Retinal pigment epithelial cell (primary cell): ENCODE measurements around the gene PLIN4.

ENCODE experiments used
- DNase-seq: peaks from one replicate; pipeline ENCODE4 v3.0.0-alpha.2; 2010; ENCODE audit warnings: low read depth
- H3K4me3 ChIP-seq: 2 replicates; pipeline ENCODE4 v1.5.1; 2011; ENCODE audit warnings: mild to moderate bottlenecking, low read length, control low read depth, moderate library complexity
- CTCF ChIP-seq: conservative IDR thresholded peaks from 2 replicates; pipeline ENCODE4 v1.5.1; 2011; ENCODE audit warnings: low read depth, low read length, control low read depth, inconsistent platforms

PLIN4 gene

GRCh38 chr19:4552525-4552819 is 34.2 kb upstream of the PLIN4 start:
- no peak for TF ChIP-seq CTCF
- no peak overlapping the region for H3K4me3 ChIP-seq
- DNase-seq: no peak

- TF ChIP-seq CTCF: no peak
- no peak overlapping the region for H3K4me3 ChIP-seq
- DNase-seq: no peak
Measured at GRCh38 chr19:4550479-4551050, 32.3 kb upstream of the PLIN4 start.

- TF ChIP-seq CTCF: no peak
- no peak overlapping the region for H3K4me3 ChIP-seq
- no peak for DNase-seq
Measured at GRCh38 chr19:4550018-4550417, 31.7 kb upstream of the PLIN4 start.

- H3K4me3 ChIP-seq: no peak overlapping the region
- TF ChIP-seq CTCF: no peak
- no peak for DNase-seq
Measured at GRCh38 chr19:4548238-4548584, 29.9 kb upstream of the PLIN4 start.

GRCh38 chr19:4547303-4548237 is 29.3 kb upstream of the PLIN4 start:
- no peak overlapping the region for H3K4me3 ChIP-seq
- DNase-seq: no peak
- TF ChIP-seq CTCF: peak; percentile 51

GRCh38 chr19:4543842-4544647 is 25.8 kb upstream of the PLIN4 start:
- no peak for TF ChIP-seq CTCF
- DNase-seq: no peak
- no peak overlapping the region for H3K4me3 ChIP-seq
